SKM-1 (cell line): ENCODE measurements around the gene PNPLA5.

Experiments
- DNase-seq: peaks from one replicate; lab custom pipeline; 2025; ENCODE audit not compliant: unreplicated experiment; lab: John Stamatoyannopoulos, UW

PNPLA5 gene

GRCh38 chr22:43839781-43840180 lies 52.0 kb downstream of the PNPLA5 start:
- DNase-seq: no peak

- DNase-seq: no peak
Observed at GRCh38 chr22:43838571-43839307, 53.1 kb downstream of the PNPLA5 start.

GRCh38 chr22:43838161-43838560 lies 53.7 kb downstream of the PNPLA5 start:
- DNase-seq: no peak

- DNase-seq: no peak
Observed at GRCh38 chr22:43837666-43838065, 54.1 kb downstream of the PNPLA5 start.

GRCh38 chr22:43835736-43836135 lies 56.1 kb downstream of the PNPLA5 start:
- no peak for DNase-seq

- DNase-seq: no peak
Observed at GRCh38 chr22:43835166-43835565, 56.6 kb downstream of the PNPLA5 start.

GRCh38 chr22:43833286-43834240 lies 58.2 kb downstream of the PNPLA5 start:
- no peak for DNase-seq

- no peak for DNase-seq
Observed at GRCh38 chr22:43832393-43833265, 59.2 kb downstream of the PNPLA5 start.

GRCh38 chr22:43831561-43832392 lies 60.0 kb downstream of the PNPLA5 start:
- DNase-seq: no peak

- DNase-seq: no peak
Observed at GRCh38 chr22:43830931-43831560, 60.8 kb downstream of the PNPLA5 start.

GRCh38 chr22:43829904-43830851 lies 61.6 kb downstream of the PNPLA5 start:
- DNase-seq: no peak
